ENCODE data around the gene OR5K3.
"Not testable (repeated sequence)": the region's sequence is repeated elsewhere in the genome, so short reads cannot be mapped to it uniquely, and the experiment has no call there.

Gene OR5K3

DNA sequence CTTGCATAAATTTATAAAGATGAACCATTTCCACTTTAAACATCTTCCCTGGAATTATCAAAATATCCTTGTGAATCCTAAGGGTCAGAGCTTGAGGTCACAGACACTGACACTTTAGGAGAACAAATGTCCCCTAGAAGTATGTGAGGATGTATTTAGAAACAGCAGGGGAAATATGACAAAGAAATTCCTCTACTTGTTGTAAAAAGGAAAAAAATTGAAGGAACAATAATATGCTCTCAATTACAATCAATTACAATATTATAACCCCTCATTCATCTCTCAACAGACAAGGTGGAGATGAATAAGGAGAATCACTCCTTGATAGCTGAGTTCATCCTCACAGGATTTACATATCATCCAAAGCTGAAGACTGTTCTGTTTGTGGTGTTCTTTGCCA, at the start of gene OR5K3:
OR5K3 (plus strand) TSS at position 301 of the 400 bp plus-strand sequence; CDS start at position 301, 0 bp downstream.
- DNase-seq: no peak

- DNase-seq: no peak
Measured at GRCh38 chr3:98341758-98342157, 48.7 kb upstream of the OR5K3 start.

GRCh38 chr3:98343647-98344507, 46.6 kb upstream of the OR5K3 start:
- peak; percentile 1 for DNase-seq

DNA sequence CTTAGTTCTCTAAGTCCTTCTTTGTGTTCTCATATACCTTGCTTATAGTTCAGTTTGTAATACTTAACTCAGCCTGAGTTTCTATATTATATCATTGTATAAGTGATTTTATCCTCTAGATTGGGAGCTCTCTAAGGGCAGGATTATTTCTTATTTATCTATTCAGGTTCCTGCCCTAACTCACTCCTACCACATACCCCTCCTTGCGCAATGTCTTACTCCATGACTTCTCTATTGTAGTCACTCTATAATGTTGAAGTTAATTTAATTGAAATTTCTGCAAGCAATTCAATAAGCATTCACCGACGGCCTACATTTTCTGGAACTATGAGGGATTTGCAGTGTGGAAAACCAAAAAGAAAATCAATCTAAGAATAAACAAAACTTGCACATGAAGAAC, 40.4 kb upstream of the OR5K3 start:
- DNase-seq: no peak

DNA sequence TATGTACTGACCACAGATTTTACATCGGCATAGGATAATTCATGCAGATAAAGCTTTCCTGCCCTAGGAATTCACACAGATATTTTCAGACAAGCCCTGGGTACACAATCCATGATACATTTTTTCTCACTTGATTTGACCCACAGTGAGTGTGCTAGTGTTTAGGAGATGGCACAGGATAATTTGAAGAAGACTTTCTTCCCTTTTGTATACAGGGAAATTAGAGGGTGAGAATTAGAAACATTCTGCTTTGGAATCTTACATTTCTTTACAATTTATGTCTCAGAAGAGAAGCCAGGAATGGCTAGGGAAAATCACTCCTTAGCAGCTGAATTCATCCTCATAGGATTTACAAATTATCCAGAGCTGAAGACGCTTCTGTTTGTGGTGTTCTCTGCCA, 36.9 kb upstream of the OR5K3 start, which contains the start of gene OR5K4:
OR5K4 (plus strand) TSS at position 301 of the 400 bp plus-strand sequence; CDS start at position 301, 0 bp downstream.
- no peak for DNase-seq

DNA sequence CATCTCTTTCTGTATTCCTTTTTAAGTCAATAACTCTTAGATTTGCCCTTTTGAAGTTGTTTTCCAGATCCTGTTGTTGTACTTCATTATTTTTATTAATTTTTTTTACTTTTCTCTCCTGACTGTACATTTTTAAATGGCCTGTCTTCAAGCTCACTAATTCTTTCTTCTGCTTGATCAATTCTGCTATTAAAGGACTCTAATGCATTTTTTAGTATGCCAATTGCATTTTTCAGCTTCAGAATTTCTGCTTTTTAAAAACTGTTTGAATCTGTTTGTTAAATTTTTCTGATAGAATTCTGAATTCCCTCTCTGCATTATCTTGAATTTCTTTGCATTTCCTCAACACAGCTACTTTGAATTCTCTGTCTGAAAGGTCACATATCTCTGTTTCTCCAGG, 31.2 kb upstream of the OR5K3 start:
- no peak for DNase-seq

- DNase-seq: no peak
Measured at GRCh38 chr3:98359993-98360675, 30.3 kb upstream of the OR5K3 start.

- no peak for DNase-seq
Measured at GRCh38 chr3:98360681-98361080, 29.8 kb upstream of the OR5K3 start.

DNA sequence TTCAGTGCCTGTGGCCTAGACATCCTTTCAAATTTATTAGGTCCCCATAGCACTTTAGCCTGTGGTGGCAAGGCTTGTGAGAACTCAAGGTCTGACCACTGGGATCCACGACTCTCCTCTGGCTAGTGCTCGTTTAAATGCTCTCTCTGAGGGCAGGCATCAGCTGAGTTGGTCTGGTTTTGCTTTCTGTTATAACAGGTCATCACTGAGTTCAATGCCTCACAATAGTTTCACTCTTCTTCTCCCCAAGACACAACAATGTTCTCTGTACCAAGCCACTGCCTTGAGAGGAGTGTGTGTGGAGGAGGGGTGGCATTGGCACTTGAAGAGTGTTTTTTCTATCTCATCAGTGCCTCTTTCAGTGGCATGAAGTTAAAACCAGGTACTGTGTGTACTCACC, 29.2 kb upstream of the OR5K3 start:
- no peak for DNase-seq

- no peak for DNase-seq
Measured at GRCh38 chr3:98367464-98368246, 22.8 kb upstream of the OR5K3 start.

DNA sequence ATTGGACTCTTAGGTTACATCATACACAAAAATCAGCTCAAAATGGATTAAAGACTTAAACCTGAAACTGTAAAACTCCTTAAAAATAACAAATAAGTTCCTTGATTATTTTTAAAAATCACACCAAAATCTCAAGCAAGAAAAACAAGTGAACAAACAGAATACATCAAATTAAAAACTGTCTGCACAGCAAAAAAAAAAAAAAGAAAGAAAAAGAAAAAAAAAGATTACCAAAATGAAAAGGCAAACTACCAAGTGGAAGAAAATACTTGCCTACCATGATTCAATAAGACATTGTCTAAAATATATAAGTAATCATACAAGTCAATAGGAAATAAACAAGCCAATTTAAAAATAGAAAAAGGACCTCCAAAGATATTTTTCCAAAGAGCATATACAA, 19.3 kb upstream of the OR5K3 start:
- DNase-seq: no peak

DNA sequence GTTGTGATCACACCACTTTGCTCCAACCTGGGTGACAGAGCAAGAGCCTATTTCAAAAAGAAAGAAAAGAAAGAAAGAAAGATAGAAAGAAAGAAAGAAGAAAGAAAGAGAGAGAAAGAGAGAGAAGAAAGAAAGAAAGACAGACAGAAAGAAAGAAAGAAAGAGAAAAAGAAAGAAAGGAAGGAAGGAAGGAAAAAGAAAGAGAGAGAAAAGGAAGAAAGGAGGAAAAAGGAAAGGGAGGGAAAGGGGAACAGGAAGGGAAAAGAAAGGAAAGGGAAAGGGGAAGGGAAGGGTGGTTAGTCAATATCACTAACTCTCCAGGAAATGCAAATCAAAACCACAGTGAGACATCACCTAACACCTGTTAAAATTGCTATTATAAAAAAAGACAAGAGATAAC, 18.6 kb upstream of the OR5K3 start:
- DNase-seq: no peak

GRCh38 chr3:98372445-98372844, 18.0 kb upstream of the OR5K3 start:
- no peak for DNase-seq

DNA sequence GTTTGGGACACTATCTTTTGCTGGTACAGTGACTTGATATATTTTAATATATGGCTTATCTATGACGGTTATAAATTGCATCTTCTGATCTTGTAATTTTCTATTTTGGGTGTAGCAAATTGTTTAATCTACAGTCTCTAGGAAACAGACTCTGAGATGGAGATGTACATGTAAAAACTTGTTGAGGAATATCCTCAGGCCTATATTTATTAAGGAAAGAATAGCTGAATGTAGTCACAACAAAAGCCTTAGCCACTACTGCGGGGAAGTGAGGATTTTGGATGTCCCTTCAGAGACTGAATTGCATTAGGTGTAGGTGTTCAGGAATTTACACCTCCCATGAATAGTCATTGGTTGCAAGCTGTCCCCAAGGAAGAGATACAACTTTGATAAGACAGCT, 13.8 kb upstream of the OR5K3 start:
- no peak for DNase-seq

DNA sequence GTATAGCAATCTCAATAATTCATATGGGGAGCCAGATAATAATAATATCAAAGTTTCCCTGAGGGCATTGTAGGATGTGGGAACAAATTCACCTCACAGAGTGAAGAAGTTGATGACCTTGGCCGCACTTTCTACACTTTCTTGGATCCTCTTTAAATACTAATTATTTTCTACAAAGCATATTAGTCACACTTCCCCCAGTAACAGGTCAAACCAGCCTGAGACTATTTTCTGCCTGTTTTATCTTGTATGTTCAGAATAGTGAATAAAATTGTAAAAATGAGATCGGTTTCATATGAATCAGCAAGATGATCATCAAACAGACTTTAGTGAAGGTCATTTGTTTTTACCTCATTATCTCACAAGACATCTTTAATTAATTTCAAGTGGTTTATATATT, 2.3 kb upstream of the OR5K3 start:
- no peak for DNase-seq

- DNase-seq: no peak
Measured at GRCh38 chr3:98395101-98395500, 4.6 kb downstream of the OR5K3 start.

DNA sequence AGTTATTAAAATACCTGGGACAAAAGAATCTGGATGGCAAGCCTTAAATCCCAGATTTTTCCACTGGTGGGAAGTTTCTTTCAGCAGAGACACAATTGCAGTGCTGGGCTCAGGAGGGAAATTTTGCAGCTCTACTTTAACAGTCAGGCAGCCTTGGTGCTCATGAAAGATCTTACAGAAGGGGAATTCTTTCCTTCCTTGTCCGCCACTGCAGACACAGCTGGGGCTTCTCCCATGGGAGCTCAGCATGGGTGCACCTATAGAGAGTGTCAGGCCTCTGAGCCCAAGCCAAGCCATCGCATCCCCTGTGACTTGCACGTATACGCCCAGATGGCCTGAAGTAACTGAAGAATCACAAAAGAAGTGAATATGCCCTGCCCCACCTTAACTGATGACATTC, 6.0 kb downstream of the OR5K3 start:
- not testable (repeated sequence) for DNase-seq

GRCh38 chr3:98398513-98398912, 8.0 kb downstream of the OR5K3 start:
- no peak for DNase-seq

DNA sequence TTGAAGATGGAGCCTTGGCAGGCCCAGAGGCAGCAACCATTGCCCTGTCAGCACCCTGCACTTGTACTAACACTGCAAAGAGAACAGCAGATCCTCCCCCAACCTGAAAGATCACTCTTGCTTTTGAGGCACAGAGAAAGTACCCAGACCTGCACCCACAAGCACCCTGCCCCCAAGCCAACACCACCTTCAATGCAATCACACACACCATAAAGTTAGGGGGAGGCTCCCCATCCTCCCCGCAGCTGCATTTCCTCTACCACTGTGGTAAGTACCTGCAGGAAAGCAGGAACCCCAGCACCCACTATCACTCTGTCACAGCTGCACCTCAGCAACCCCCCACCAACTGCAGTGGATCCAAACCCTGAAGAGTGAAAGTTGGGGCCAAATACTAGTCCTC, 12.0 kb downstream of the OR5K3 start:
- DNase-seq: no peak

- DNase-seq: no peak
Measured at GRCh38 chr3:98404010-98404409, 13.5 kb downstream of the OR5K3 start.

GRCh38 chr3:98406034-98406433, 15.6 kb downstream of the OR5K3 start:
- DNase-seq: no peak

DNA sequence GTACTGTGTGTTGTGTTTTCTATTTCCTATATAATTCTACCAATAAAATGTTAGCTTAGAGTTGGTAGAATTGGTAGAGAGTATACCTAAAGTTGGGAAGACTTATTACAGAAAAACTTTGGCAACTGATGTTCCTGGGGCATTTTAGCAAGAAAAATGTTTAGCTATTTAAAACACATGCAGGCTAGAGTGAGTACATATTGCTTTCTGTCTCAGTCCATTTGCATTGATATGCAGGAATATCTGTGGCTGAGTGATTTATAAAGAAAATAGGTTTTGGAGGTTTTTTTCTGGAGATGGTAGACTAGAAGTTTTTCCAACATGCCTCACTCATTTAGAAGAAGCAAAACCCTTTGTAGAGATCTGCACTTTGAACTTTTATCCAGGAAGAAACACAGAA, 42.1 kb downstream of the OR5K3 start:
- no peak for DNase-seq

DNA sequence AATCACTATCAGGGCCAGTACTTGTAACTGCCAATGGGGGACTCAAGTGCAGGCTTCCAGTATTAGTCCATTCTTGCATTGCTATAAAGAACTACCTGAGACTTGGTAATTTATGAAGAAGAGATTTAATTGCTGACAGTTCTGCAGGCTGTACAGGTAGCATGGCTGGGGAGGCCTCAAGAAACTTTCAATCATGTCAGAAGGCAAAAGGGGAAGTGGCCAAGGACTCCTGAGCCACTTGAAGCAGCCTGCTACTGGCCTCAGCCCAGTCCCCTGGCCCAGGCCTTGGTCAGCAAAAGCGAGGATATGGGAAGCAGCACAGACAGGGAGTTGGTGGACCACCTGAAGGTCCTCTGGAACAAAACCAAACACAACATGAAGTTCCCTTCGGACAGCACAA, 43.3 kb downstream of the OR5K3 start:
- DNase-seq: no peak

GRCh38 chr3:98434412-98434811, 43.9 kb downstream of the OR5K3 start:
- DNase-seq: no peak

Data from NCI-H187 treated with DMSO at 0.1 percent for 48 hours (cell line).